MM.1S (cell line): ENCODE measurements around the gene TEX9.

ENCODE experiments used
- EZH2 ChIP-seq: fragments of 300-600 bp; sonication (generic); optimal IDR thresholded peaks from 2 replicates; pipeline ENCODE3; 2017; ENCODE audit warnings: low read depth, mild to moderate bottlenecking, antibody characterized with exemption, low read length, mixed read lengths
- TF ChIP-seq, protein P1 (sequence below): fragments of 300-600 bp; sonication (generic); IDR thresholded peaks from 2 replicates; pipeline ENCODE4 v1.5.1; 2016; ENCODE audit warnings: antibody characterized with exemption, low read length, mixed read lengths

DNA sequence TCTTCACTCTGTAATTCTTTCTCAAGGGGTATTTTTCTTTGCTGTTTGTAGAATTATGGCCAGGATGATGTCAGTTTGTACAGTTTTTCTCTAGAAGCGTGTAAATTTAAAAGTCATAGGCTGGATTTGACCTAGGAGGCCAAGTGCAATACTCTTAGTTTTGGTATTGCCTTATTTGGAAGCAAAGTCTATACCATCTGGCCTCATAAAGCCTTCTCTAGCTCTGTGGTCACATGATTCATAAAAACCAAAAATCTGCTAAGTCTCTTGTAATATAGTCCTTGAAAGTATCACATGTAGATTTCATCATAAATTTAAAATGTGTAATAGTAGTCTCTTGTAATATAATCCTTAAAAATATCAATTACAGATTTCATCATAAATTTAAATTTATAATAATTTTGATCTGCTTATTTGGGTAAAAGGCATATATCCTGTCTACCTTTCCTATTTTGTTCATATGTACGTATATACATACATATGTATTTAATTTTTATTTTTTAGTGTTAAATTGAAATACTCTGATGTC lies 25.6 kb downstream of the TEX9 start:
- TF ChIP-seq, protein P1, sequence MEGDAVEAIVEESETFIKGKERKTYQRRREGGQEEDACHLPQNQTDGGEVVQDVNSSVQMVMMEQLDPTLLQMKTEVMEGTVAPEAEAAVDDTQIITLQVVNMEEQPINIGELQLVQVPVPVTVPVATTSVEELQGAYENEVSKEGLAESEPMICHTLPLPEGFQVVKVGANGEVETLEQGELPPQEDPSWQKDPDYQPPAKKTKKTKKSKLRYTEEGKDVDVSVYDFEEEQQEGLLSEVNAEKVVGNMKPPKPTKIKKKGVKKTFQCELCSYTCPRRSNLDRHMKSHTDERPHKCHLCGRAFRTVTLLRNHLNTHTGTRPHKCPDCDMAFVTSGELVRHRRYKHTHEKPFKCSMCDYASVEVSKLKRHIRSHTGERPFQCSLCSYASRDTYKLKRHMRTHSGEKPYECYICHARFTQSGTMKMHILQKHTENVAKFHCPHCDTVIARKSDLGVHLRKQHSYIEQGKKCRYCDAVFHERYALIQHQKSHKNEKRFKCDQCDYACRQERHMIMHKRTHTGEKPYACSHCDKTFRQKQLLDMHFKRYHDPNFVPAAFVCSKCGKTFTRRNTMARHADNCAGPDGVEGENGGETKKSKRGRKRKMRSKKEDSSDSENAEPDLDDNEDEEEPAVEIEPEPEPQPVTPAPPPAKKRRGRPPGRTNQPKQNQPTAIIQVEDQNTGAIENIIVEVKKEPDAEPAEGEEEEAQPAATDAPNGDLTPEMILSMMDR, result no peak
- no peak for TF ChIP-seq EZH2
